GM18508 (cell line): ENCODE data around the gene CIAPIN1.

Experiments used
- ATAC-seq: cut with Tn5 transposase; IDR thresholded peaks from one replicate; pipeline ENCODE4 v1.9.1; 2021; ENCODE audit warnings: moderate number of reproducible peaks; ENCODE audit not compliant: insufficient read depth, unreplicated experiment

CIAPIN1 gene

DNA sequence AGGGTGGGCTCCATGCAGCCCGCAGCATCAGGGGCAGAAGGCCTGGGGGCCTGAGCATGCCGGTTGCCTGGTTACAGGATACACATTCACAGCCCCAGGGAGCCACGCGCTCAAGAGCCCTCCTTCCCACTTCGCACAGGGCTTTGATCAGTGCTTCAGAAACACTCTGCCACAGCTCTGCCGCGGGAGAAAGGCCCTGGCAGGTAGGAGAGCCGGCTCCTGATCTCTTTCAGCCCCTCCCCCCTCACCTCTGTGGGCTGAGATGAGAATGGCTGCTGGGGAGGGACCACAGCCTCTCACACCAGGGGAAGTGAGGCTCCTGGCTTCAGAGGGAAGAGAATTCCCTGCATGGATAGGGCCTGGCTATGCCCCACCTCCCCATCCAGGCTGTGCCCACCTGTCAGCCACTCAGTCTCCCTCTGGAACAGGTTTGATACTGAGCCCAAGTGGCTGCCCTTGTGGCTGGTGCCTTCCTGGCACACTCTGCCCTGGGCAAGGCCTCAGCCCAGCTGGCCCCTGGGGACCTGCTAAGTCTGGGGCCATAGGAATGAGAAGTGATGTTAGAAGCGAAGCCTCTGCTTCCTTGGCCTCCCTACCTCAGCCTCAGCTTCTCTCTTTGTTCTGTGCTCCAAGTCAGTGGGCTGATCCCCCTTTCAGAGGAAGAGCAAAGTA, 30.5 kb upstream of the CIAPIN1 start:
- no peak for ATAC-seq

GRCh38 chr16:57476546-57477410, 29.6 kb upstream of the CIAPIN1 start:
- ATAC-seq: no peak

GRCh38 chr16:57475711-57476339, 28.6 kb upstream of the CIAPIN1 start:
- peak; percentile 68 for ATAC-seq

DNA sequence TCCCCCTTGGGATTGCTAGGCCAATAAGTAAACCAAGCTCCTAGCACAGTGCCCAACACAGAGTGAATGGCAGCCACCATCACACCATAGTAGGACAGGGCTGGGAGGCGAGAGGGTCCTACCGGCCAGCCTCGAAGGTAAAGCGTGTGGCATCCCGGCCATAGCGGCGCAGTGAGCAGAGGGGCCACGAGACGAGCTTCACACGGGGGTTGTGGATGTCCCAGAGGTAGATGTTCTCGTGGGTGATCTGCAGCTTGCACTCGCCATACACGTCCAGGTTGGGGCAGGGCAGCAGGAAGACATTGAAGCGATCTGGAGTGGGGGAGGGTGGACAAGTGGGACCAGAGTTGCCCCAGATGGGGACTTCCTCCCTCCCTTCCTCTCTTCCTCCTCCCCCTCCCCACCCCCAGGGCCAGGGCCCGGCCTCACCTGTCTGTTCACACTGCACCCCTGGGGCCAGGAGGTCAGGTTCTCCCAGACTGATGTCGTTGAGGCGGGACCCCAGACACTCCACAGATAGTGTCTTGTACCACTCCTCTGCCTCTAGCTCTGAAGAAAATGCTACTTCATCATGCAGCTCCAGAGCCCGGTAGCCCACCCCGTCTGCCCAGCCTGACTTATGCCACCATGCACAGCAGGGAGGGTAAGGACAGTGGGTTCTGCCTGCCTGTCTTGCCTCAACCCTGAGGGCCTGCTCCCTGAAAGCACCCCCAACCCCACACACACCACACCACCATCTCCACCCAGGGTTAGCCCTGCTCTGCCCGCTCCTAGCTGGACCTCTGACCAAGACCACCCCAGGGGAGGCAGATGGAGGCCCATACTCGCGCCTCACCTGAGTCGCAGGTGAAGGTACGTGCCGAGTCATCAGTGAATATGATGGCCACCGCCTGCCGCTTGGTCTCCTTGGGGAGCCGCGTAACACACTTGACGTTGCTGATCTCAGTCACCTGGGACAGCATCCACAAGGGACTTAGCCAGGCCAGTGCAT, 27.8 kb upstream of the CIAPIN1 start:
- ATAC-seq: no peak

DNA sequence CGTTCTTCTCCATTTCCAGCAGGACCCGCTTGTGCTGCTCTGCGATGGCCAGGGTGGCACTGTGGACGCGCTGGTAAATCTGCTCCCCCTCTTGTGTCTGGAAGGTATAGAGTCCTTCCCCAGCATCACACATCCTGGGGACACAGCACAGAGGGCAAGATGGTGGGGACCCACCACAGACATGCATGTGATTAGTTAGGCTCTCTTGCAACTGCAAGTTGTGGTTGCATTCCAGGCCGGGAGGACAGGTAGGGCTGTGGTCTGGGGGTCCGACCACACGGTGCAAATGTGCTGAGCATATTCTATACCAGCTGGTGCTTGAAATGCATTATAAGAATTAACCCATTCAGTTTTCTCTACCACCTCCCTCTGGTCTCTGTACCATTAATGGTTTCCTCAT, 26.7 kb upstream of the CIAPIN1 start:
- ATAC-seq: no peak

GRCh38 chr16:57473176-57473840, 26.1 kb upstream of the CIAPIN1 start:
- ATAC-seq: no peak

- no peak for ATAC-seq
Measured at GRCh38 chr16:57472665-57473060, 25.5 kb upstream of the CIAPIN1 start.

- ATAC-seq: no peak
Measured at GRCh38 chr16:57471852-57472664, 24.9 kb upstream of the CIAPIN1 start.

- no peak for ATAC-seq
Measured at GRCh38 chr16:57471209-57471608, 24.0 kb upstream of the CIAPIN1 start.

GRCh38 chr16:57470711-57471110, 23.5 kb upstream of the CIAPIN1 start:
- no peak for ATAC-seq

DNA sequence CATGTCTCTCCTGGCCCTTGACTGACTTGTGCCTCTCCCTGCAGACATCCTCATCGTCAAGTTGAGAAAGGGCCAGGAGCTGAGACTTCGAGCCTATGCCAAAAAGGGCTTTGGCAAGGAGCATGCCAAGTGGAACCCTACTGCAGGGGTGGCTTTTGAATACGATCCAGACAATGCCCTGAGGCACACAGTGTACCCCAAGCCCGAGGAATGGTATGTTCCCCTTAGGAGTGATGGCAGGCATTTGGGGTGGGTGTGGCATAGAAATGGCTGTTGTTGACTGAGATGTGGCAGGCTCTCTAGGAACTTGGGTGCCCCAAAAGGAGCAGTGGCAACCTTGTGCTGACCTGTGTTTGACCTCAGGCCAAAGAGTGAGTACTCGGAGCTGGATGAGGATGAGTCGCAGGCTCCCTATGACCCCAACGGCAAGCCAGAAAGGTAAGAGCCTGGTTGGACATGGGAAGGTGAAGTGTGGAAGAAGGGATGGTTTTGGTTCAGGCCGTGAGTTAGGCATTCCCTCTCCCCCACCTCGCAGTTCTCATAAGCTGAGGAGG, 22.8 kb upstream of the CIAPIN1 start:
- no peak for ATAC-seq

DNA sequence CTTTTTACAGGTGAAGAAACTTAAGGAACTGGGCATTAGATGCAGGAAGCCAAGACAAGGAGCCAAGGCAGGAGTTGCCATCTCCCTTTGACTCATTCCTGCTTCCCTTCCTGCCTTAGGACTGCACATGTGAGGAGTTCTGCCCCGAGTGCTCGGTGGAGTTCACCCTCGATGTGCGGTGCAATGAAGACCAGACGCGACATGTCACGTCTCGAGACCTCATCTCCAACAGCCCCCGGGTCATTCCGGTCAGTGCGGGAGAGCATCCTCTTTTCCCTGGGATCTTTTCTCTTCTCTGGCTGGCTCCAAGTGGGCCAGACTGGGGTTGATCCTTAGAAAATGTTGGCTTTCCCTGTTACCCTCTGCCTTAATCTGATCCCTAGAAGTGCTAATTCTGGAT, 21.9 kb upstream of the CIAPIN1 start:
- ATAC-seq: no peak

DNA sequence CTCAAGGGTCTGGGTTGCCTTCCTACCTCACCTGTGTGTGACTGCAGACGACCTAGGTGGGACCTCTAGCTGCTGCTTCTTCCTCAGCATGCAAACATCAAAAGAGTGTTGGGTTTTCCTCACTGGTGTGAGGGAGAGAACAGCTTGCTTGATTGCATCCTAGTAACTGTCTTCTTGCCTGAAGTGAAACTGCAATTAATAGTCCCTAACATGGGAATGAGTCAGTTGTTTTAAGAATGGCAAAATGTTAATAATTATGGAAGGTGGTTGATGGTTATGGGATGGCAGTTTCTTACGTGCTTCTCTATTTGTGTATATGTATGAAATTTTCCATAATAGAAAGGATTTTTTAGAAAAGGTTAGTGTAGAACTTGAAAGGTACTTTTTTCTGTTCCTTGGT, 21.2 kb upstream of the CIAPIN1 start:
- no peak for ATAC-seq

GRCh38 chr16:57464523-57464922, 17.3 kb upstream of the CIAPIN1 start:
- ATAC-seq: no peak

GRCh38 chr16:57462978-57463362, 15.8 kb upstream of the CIAPIN1 start:
- no peak for ATAC-seq

DNA sequence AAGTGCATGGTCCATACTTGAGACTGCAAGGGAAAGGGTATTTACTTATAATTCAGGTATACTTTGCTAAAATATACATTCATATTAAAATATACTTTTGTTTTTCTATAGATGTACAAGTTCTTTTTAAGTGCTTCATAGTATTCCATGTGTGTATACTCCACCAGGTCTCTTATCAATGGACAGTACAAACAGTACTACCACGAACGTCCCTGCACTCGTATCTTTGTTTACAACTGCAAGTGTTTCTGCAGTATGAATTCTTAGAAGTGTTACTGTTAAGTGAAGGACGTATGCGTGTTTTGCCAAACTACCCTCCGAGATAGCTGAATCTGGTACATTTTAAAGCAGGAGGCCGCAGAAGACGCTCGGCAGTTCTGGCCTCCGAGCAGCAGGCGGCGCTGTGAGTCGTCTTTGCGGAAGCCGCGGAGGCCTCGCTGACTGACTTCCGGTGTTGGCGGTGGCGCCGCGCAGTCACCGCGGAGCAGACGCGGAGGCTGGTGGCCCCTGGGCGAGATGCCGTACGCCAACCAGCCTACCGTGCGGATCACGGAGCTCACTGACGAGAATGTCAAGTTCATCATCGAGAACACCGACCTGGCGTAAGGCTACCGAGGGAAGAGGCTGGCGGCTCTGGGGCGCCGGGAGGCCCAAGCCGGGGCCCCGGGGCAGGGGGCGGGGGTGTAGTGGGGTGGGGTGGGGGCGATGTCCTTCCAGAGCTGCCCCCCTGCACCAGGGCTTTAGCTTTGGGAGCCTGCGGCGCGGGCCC, 15.2 kb upstream of the CIAPIN1 start, which contains the start of gene POLR2C:
TSS of gene POLR2C (plus strand) at position 471 of the 769 bp plus-strand sequence. CDS start at position 517, 46 bp downstream.
- peak; percentile 50 for ATAC-seq

DNA sequence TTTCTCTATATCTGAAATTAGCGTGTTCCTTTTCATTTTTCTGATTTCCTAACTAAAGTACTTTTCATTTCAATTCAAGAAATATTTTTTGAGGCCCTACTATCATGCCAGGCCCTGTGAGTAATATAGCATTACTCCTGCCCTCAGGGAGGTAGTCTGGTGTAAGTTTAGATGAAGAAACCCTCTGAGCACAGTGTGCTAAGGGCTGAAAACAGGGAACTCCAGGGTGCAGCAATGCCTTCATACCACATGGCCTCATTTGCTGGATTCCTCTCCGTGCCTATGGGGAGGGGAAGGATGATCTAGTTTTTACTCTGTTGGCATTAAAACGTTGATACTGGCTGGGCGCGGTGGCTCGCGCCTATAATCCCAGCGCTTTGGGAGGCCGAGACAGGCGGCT, 4.8 kb upstream of the CIAPIN1 start:
- no peak for ATAC-seq
